HG03558 (cell line): ENCODE data around the gene HEATR9.

Experiments
- ATAC-seq: cut with Tn5 transposase; IDR thresholded peaks from one replicate; pipeline ENCODE4 v1.9.1; 2021; ENCODE audit warnings: moderate number of reproducible peaks; ENCODE audit not compliant: unreplicated experiment; ENCODE audit errors: extremely low read depth

Gene HEATR9

GRCh38 chr17:35867574-35867973, 1.1 kb downstream of the HEATR9 start:
- no peak for ATAC-seq

DNA sequence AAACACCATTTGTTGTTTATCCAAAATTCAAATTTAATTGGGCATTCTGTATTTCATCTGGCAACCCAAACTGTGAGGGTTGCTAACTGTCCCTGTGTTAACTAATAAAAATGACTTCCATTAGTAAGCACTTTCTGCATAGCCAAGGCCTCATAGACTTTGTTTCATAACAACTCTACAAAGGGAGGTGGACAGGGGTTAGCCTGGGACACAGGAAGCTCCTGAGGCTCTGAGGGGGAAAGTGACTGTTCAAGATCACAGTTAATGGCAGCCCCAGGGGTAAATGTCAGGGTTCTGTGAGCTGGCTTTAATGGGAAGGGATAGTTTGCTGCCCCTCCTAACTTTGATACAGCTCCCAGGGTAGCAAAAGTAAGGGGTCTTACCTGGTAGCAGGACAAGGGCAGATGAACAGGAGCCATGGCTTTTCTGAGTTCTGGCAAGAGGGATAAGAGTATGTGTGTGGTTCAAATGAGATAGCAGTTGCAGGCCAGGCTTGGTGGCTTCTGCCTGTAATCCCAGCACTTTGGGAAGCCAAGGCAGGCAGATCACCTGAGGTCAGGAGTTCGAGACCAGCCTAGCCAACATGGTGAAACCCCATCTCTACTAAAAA, 2.2 kb downstream of the HEATR9 start:
- ATAC-seq = no peak

GRCh38 chr17:35865412-35866340, 3.0 kb downstream of the HEATR9 start:
- no peak for ATAC-seq

- ATAC-seq = no peak
These were observed 3.8 kb downstream of the HEATR9 start for GRCh38 chr17:35864853-35865252.

GRCh38 chr17:35856603-35857002, 12.1 kb downstream of the HEATR9 start:
- no peak for ATAC-seq

DNA sequence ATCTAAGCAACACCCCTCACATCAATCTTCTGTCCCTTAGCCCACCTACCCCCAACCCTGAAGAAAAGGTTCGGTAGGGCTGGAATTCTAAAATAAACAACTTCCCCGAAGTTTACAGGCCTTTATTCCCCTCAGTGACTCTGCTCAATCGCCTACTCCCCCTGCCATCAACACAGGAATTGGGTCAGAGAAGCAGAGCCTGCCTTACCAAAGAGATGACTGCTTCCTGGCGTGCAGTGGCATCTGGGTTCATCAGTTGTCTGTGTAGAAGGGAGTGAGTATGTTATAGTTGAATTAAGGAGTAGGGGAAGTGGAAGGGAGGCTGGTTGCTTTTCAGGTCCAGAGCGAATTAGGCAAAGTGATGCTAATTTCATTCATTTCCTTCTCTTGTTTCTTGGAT, 12.7 kb downstream of the HEATR9 start:
- ATAC-seq = no peak

DNA sequence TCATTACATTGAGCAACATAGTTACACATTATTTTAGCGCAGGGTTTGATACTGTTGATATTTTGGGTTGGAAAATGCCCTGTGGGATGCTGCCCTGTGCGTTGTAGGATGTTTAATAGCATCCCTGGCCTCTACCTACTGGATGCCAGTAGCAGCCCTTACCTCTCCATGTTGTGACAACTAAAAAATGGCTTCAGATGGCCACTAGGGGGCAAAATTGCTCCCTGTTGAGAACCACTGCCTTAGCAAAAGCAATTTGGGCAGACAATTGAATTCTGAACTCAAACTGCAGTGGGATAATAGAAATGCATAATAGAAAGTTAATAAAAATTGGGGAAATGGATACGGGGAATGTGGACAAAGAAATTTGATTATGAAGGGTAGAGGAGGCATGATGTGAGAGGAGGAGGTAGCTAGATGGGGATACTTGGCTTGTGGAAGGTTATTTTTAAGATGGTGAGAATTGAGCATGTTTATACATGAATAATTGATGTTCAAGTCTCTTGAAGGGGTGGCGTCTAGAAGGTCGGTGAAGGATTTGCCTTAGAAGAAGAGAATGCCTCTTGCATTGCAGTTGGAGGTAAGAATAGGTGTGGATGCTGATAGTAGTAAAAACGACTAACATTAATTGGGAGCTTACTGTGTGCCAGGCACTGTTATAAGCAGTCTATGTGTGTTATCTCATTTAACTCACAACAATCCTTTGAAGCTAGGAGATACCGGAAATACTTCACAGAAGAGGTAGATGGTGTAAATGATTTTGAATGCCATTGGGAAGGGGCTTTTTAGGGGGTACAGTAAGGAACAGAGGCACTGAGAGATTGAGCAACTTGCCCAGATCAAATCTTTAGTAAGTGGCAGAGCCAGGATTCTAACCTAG, 19.0 kb downstream of the HEATR9 start:
- no peak for ATAC-seq

DNA sequence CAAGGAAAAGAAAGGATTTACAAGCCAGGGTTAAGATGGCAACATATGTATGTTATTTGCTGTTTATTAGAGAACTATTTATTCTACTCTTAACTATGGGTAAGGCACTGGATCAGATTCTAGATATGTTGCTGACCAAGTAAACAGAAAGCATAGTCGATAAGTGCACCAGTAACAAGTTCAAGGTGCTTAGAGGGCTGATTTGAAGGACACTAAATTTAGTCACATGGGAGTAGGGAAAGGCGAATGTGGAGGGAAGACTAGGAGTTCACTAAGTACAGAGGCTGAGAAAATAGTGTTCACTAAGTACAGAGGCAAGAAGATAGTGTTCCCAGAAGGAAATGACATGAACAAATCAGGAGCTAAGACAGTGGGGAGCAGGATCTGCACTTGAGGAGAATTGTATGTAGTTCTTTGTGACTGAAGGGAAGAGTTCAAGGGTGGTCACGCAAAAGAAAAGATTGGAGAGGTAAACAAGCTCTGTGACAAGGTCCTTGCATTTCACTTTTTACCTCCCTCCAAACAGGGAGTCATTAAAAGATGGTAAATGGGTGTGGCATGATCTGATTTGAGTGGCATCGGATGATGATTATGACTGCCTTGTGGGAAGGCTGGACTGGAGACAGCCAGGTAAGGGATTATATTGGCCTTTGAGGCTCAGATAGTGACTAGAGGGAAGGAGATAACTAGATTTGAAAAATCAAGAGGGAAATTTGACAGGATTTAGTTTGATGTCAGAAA, 20.9 kb downstream of the HEATR9 start:
- no peak for ATAC-seq

GRCh38 chr17:35847006-35847405, 21.7 kb downstream of the HEATR9 start:
- ATAC-seq = no peak

DNA sequence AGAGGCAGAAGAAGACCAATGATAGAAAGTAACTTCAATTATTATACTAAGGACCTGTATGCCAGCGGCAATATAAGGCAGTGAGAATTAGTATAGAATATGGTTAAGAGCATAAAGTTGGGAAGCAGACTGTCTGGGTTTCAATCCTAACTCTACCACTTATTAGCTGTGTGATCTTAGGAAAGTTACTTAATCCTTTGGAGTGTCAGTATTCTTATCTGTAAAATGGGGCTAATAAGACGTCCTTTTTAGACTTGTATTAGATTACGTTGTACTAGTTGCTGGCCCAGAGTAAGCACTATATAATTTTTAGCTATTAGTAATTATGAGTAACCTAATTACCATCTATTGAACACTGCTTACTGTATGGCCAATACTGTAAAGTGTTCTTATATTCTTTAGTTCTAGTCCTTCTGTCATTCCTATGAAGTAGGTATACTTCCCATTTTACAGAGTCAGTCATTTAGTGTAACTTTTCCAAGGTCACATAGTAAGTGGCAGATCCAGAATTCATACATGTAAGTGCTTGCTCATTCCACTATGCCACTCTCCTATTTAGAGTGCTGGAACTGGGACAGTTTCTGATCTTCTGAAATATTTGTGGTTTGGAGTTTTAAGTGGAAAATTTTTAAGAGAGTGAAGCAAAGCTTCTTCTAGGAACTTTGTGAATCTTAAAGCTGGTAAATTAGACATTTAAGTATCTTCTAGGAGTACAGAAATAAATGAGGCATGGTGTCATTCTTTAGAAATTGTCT, 22.5 kb downstream of the HEATR9 start:
- no peak for ATAC-seq

GRCh38 chr17:35844547-35844946, 24.1 kb downstream of the HEATR9 start:
- ATAC-seq = no peak

DNA sequence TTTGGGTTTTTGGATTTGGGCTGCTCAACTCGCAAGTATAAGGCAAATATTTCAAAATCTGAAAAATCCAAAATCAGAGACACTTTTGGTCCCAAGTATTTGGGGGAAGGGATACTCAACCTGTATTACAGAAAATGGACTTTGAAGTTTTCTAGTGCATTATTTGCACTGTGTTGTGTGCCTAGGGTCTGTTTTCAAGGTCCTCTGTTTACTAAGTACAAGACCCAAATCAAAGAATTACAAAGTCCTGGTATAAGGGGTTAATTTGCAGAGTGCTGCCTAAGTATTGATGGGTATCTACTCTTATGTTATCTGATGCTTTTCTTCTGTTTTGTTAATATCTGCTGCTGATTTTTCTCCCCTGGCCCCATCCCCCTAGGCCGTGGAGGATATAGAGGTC, 25.0 kb downstream of the HEATR9 start:
- no peak for ATAC-seq

GRCh38 chr17:35842239-35842638, 26.5 kb downstream of the HEATR9 start:
- ATAC-seq = no peak

GRCh38 chr17:35841505-35841904, 27.2 kb downstream of the HEATR9 start:
- no peak for ATAC-seq

DNA sequence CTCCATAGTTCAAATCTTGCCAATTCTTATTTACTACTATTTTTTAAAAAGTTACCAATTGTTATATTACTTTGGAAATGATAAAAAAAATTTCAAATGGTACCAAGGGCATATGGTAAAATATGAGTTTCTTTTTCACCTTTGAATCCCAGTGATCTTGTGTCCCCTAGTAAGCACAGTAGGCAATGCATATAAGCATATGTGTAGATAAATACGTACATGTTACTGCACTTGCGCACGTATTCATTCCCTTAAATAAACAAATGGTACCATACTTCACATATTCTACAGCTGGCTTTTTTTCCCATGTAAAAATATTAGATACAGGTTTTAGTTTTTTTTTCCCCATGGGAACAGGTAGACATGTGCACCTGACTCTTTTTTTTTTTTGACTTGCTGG, 27.6 kb downstream of the HEATR9 start:
- no peak for ATAC-seq

- ATAC-seq = no peak
These were observed 43.5 kb downstream of the HEATR9 start for GRCh38 chr17:35825206-35825605.

GRCh38 chr17:35821308-35821707, 47.4 kb downstream of the HEATR9 start:
- no peak for ATAC-seq

DNA sequence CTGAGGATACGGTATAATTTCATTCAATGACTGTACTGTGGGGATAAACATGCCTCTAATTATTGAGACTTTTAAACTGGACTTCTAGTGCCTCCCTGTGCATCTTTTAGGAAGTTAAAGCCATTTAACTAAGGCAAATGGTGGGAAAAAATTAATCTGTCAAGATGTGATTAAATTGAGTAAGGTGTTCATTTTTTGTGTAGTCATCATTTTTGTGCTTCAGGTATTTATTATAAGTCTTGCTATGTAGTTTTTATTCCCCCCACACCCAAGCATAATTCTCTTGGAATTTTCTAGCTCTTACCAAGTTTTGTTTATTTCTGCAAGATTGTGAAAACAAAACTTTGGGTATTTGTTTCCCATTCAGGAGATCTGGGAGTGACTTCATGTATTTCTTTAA, 49.2 kb downstream of the HEATR9 start:
- ATAC-seq = no peak

GRCh38 chr17:35817196-35817595, 51.5 kb downstream of the HEATR9 start:
- ATAC-seq = no peak
